HG03442 (cell line): ENCODE results near the gene LMF1.
"Not testable (repeated sequence)": the region's sequence is repeated elsewhere in the genome, so short reads cannot be mapped to it uniquely, and the experiment has no call there.

Source experiments
- ATAC-seq: cut with Tn5 transposase; IDR thresholded peaks from one replicate; pipeline ENCODE4 v1.9.1; 2021; ENCODE audit warnings: mild to moderate bottlenecking, moderate library complexity; ENCODE audit not compliant: unreplicated experiment

The LMF1 gene

DNA sequence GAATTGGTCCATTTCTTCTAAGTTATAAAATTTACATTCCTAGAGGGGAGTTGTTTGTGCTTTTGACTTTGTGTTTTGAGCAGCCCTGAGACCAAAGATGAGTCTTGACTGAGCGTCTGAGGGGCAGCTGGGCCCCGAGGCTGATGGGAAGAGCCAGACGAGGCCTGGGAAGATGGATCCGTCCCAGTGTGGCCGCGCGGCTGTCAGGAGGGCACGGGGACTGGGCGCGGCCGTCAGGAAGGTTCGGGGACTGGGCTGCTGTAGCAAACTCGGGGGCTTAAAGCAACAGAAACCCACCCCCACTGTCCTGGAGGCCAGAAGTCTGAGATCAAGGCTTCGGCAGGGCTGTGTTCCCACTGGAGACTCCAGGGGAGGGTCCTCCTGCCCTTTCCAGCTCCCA lies 132.0 kb downstream of the LMF1 start:
- ATAC-seq = no peak

- not testable (repeated sequence) for ATAC-seq
Observed at GRCh38 chr16:836822-837221, 134.0 kb downstream of the LMF1 start.

DNA sequence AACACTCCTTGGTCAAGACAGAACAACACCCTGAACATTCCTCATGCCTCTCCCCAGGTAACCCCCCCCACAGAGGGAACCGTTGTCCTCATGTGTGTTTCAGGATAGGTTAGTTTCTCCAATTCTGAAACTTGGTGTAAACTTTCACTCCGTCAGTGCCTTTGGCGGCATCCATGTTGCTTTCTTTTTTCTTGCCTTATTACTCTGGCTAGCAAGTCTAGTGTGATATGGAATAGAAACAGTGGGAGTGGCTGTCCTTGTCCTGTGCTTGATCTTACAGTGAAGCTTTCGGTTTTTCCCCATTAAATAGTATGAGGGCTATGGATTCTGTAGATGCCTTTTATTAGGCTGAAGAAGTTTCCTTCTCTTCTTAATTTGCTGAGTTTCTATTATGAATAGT lies 134.6 kb downstream of the LMF1 start:
- no peak for ATAC-seq

DNA sequence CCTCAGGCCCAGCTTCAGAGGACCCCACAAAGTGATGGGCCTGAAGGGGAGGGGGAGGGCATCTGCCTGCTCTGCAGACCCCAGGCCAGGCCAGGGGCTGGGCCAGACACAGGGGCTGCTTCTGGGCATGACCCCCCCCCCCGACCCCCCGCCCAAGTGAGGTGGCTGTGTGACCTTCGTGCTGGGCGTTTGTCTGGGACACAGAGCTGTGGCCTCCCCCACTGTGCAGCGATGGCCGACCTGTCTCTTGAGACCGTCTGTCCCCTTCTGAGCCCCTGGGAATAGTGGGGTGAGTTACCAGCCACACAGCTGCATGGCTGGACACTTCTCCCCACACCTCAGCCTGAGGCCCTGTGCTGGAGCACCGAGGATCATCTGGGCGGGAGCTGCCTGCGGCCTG lies 135.4 kb downstream of the LMF1 start:
- no peak for ATAC-seq

- ATAC-seq = no peak
Observed at GRCh38 chr16:833411-833810, 137.4 kb downstream of the LMF1 start.

DNA sequence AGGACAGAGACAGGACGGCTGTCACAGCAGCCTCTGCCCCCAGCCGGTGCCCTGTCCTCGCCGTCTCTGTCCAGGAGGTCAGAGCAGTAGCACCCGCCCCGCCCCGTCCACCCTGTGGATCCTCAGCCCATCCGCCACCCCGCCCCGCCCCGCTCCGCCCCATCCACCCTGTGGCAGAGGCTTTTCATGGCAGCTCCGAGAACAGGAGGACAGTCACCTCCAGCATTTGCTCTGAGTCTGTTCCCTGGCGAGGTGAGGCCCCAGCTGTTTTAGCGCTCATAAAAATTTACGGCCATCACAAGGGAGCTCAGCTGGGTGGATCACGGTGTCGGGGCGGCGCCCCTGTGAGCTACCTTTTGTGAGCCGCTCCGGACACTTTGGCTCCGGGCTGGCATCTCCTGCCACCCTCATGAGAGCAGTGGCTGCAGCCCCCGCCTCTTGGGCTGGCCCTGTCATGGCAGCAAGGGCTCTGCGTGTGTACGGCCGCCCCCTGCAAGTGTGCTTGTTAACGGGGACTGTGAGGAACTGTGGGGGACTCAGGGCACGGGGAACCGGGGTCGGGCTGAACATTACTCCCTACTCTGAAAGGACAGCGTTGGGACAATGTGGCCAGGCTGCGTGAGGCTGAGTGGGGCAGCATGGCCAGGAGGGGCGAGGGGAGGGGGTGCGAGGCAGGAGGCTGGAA lies 138.0 kb downstream of the LMF1 start:
- ATAC-seq = no peak

GRCh38 chr16:831571-832413 lies 139.0 kb downstream of the LMF1 start:
- ATAC-seq = no peak

- no peak for ATAC-seq
Observed at GRCh38 chr16:830871-831570, 139.8 kb downstream of the LMF1 start.

DNA sequence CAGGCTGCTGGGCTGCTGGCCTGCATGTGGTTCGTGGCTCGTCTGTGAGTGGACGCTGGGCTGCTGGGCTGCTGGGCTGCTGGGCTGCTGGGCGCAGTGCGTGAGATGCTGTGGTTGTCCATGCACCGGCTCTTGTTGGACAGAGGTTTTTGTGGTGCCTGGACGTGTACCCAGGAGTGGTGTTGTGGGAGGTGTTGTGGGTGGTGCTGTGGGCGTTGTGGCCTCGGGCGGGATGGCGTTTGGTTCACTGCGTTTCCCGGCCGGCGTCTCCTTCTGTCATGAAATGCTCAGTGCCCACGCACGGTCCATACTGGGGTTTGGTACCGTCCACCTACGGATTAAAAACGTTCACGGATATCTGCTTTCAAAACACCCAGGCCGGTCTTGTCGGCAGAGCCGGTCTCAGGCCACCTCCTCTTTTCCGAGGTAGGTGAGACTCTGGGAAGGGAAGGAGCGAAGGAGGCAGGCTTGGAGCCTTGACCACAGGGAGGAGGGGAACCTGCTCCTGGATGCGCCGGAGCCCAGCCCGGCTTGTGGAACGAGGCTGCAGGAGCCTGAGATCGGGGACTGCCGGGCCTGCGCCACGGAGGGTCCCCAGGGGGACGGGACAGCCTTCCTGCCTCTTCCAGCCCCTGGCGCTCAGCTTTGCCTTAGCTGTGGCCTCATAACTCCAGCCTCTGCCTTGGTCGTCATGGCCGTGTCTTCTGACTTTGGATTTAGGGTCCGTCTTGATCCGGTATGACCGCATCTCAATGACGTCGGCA lies 140.5 kb downstream of the LMF1 start:
- no peak for ATAC-seq

GRCh38 chr16:828891-829290 lies 141.9 kb downstream of the LMF1 start:
- ATAC-seq = no peak

DNA sequence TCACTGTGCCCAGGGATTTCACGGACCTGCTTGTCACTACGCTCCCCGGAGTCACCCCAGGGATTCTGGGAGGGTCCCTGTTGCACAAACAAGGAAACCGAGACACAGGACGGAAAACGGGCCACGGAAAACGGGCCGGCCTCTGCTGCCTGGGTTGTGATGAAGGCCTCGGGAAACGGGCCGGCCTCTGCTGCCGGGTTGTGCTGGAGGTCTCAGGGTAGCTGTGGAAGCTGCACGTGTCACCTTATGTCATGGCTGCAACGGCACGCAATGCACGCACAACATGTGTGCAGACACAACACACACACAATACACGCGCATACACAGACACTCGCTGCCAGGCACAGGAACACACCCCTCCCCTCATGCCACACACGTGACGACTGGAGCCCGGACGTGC lies 143.3 kb downstream of the LMF1 start:
- no peak for ATAC-seq

- no peak for ATAC-seq
Observed at GRCh38 chr16:825341-826061, 145.3 kb downstream of the LMF1 start.

GRCh38 chr16:824601-825000 lies 146.2 kb downstream of the LMF1 start:
- ATAC-seq = no peak

DNA sequence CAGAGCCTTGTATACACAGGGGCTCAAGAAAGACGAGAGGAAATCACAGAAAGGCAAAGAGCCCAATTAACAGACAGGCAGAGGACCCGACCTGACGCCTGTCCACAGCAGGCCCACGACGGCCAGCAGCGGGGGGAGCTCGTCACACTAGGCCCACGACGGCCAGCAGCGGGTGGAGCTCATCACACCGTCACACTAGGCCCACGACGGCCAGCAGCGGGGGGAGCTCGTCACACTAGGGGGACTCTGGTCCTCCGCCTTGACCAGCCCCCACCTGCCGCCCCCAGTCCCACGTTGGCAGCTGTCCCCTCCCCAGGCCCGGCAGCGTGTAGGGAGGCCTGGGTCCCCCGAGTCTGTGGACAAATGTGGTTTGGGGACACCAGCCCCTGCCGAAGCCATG lies 146.6 kb downstream of the LMF1 start:
- ATAC-seq = no peak

- ATAC-seq = no peak
Observed at GRCh38 chr16:822909-823297, 147.9 kb downstream of the LMF1 start.

- ATAC-seq = no peak
Observed at GRCh38 chr16:822174-822908, 148.4 kb downstream of the LMF1 start.

DNA sequence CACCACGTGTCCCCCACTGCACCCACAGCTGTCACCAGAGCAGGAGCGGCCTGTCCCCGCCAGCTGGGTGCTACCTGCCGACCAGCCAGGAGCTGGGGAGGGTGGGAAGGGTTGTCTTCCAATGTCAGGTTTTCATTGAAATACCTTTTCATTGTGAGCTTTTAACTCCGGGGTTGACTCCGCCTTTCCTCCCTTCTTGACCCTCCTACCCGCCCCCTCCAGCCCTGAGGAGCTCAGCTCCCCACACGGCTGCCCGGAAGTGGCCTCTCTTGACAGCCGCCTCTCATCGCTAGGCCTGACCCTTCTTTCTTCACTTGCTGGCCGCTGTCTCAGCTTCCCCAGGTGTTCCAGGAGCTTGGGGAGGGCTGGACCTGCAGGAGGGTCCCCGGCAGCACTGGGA lies 149.0 kb downstream of the LMF1 start:
- ATAC-seq = no peak

GRCh38 chr16:820748-821147 lies 150.0 kb downstream of the LMF1 start:
- no peak for ATAC-seq

DNA sequence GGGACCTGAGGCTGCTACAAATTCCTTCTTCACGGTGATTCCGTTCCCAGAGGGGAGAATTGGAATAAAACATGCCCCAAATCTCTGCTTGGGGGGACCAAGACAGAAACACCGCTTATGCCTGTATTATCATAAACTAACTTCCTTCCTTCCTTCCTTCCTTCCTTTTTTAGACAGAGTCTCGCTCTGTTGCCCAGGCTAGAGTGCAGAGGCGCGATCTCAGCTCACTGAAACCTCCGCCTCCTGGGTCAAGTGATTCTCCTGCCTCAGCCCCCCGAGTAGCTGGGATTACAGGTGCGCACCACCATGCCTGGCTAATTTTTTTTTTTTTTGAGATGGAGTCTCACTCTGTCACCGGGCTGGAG lies 150.8 kb downstream of the LMF1 start:
- ATAC-seq = not testable (repeated sequence)
